Cerebellar nuclear complex (tissue), 1 donor: ENCODE data around the gene SRSF9.
"Not testable (repeated sequence)": the region's sequence is repeated elsewhere in the genome, so short reads cannot be mapped to it uniquely, and the experiment has no call there.

Source experiments
- DNase-seq, 2 experiments: peaks; one replicate each; lab custom pipeline; 2025; lab: John Stamatoyannopoulos, UW

Gene SRSF9

GRCh38 chr12:120481022-120481767 lies 11.6 kb upstream of the SRSF9 start:
- no peak for DNase-seq

- no peak for DNase-seq
These were observed 10.7 kb upstream of the SRSF9 start for GRCh38 chr12:120480211-120480610.

GRCh38 chr12:120479458-120479857 lies 9.9 kb upstream of the SRSF9 start:
- no peak for DNase-seq

- DNase-seq = no peak
These were observed 6.1 kb upstream of the SRSF9 start for GRCh38 chr12:120475643-120476042.

- no peak for DNase-seq
These were observed 5.0 kb upstream of the SRSF9 start for GRCh38 chr12:120474616-120474960.

GRCh38 chr12:120473807-120474615 lies 4.5 kb upstream of the SRSF9 start:
- DNase-seq = no peak

GRCh38 chr12:120472521-120472920 lies 3.0 kb upstream of the SRSF9 start:
- DNase-seq = no peak

- no peak for DNase-seq
These were observed 719 bp upstream of the SRSF9 start for GRCh38 chr12:120470150-120470784.

GRCh38 chr12:120468821-120469449 lies 613 bp downstream of the SRSF9 start:
- no peak for DNase-seq

- DNase-seq = no peak
These were observed 1.2 kb downstream of the SRSF9 start for GRCh38 chr12:120468325-120468820.

- DNase-seq = no peak
These were observed 2.1 kb downstream of the SRSF9 start for GRCh38 chr12:120467439-120467838.

- no peak for DNase-seq
These were observed 2.8 kb downstream of the SRSF9 start for GRCh38 chr12:120466560-120467315.

GRCh38 chr12:120465756-120466155 lies 3.8 kb downstream of the SRSF9 start:
- DNase-seq = no peak

- DNase-seq = no peak
These were observed 5.8 kb downstream of the SRSF9 start for GRCh38 chr12:120463712-120464111.

- DNase-seq = no peak
These were observed 7.4 kb downstream of the SRSF9 start for GRCh38 chr12:120462099-120462640.

GRCh38 chr12:120460157-120460556 lies 9.4 kb downstream of the SRSF9 start:
- DNase-seq = no peak

GRCh38 chr12:120457133-120457532 lies 12.4 kb downstream of the SRSF9 start:
- DNase-seq = no peak

- no peak for DNase-seq
These were observed 14.2 kb downstream of the SRSF9 start for GRCh38 chr12:120455302-120455701.

GRCh38 chr12:120453977-120454376 lies 15.6 kb downstream of the SRSF9 start:
- DNase-seq = no peak

GRCh38 chr12:120453060-120453750 lies 16.3 kb downstream of the SRSF9 start:
- DNase-seq = no peak

GRCh38 chr12:120452524-120452923 lies 17.0 kb downstream of the SRSF9 start:
- DNase-seq = not testable (repeated sequence)
